OCI-LY3 (cell line): Measurements from ENCODE around the gene DCAF12L1.

Experiments used
- H2AFZ ChIP-seq: fragments of 200-600, 300-600 bp; shearing (Covaris generic); 2 replicates; pipeline ENCODE4 v1.6.0; 2014; ENCODE audit warnings: antibody characterized with exemption, low read depth, low read length
- H3K27ac ChIP-seq: fragments of 200-600, 300-600 bp; sonication (generic); 2 replicates; pipeline ENCODE4 v1.5.1; 2014; ENCODE audit warnings: mild to moderate bottlenecking, low read length, moderate library complexity, mixed read lengths
- H3K27me3 ChIP-seq: fragments of 200-600, 300-600 bp; sonication (generic); 2 replicates; pipeline ENCODE4 v1.6.1; 2014; ENCODE audit warnings: low read depth, low read length, mixed read lengths
- H3K36me3 ChIP-seq: fragments of 200-600, 300-600 bp; sonication (generic); replicated peaks from 2 replicates; pipeline ENCODE3; 2014; ENCODE audit warnings: low read depth, low read length, mixed read lengths
- H3K4me1 ChIP-seq: fragments of 300-600, 200-600 bp; sonication (generic); 2 replicates; pipeline ENCODE4 v1.6.1; 2014; ENCODE audit warnings: low read length, mixed read lengths
- H3K4me2 ChIP-seq: fragments of 200-600, 300-600 bp; sonication (generic); 2 replicates; pipeline ENCODE4 v1.6.1; 2014; ENCODE audit warnings: low read length, mixed read lengths
- H3K4me3 ChIP-seq: fragments of 300-600, 200-600 bp; sonication (generic); 2 replicates; pipeline ENCODE4 v1.5.1; 2014; ENCODE audit warnings: antibody characterized with exemption, mild to moderate bottlenecking, low read length, moderate library complexity
- H3K79me2 ChIP-seq: fragments of 300-600, 200-600 bp; shearing (Covaris generic); 2 replicates; pipeline ENCODE4 v1.6.1; 2014; ENCODE audit warnings: mild to moderate bottlenecking, low read length, mixed read lengths
- H3K9ac ChIP-seq: fragments of 300-600, 200-600 bp; shearing (Covaris generic); 2 replicates; pipeline ENCODE4 v1.6.0; 2014; ENCODE audit warnings: mild to moderate bottlenecking, low read length, moderate library complexity
- H3K9me3 ChIP-seq: fragments of 200-600, 300-600 bp; shearing (Covaris generic); 2 replicates; pipeline ENCODE4 v1.6.1; 2014; ENCODE audit warnings: low read length, mixed read lengths; ENCODE audit not compliant: insufficient read depth
- H4K20me1 ChIP-seq: fragments of 200-600, 300-600 bp; sonication (generic); 2 replicates; pipeline ENCODE4 v1.6.1; 2016; ENCODE audit warnings: low read length, mixed read lengths; ENCODE audit not compliant: insufficient read depth
- CTCF ChIP-seq: fragments of 200-600, 300-600 bp; sonication (generic); IDR thresholded peaks from 2 replicates; pipeline ENCODE4 v1.5.1; 2014; ENCODE audit warnings: antibody characterized with exemption, low read length, low read depth
- EZH2phosphoT487 ChIP-seq: fragments of 200-600 bp; shearing (Covaris generic); IDR thresholded peaks from 2 replicates; pipeline ENCODE4 v1.6.1; 2018; ENCODE audit warnings: antibody characterized with exemption, mixed run types, low read depth

Gene DCAF12L1

GRCh38 chrX:126552313-126553022, at the start of gene DCAF12L1:
DCAF12L1 (minus strand) TSS chrX:126552814; CDS start chrX:126552608, 206 bp downstream.
- Histone ChIP-seq H3K4me3 (no peak within 1 kb of the TSS), H3K9me3 (no peaks in the 10 kb centered on the region), H3K9ac (no peak within 1 kb of the TSS), H3K4me2 (no peak within 1 kb of the TSS), H3K27ac (no peak within 1 kb of the TSS), H3K4me1 (no peaks in the 10 kb centered on the region), H3K27me3 (no peaks in the 10 kb centered on the region), H4K20me1 (no peaks in the 10 kb centered on the region), H3K36me3 (no peaks in the 10 kb centered on the region), H3K79me2 (no peaks in the 10 kb centered on the region), H2AFZ (no peak within 1 kb of the TSS)
- TF ChIP-seq CTCF: no peak
- TF ChIP-seq EZH2phosphoT487: no peak

- H4K20me1 ChIP-seq: no peaks in the 10 kb centered on the region
- no peak overlapping the region for H3K4me3 ChIP-seq
- H3K27ac ChIP-seq: no peak overlapping the region
- H3K4me1 ChIP-seq: no peaks in the 10 kb centered on the region
- no peaks in the 10 kb centered on the region for H3K79me2 ChIP-seq
- no peak overlapping the region for H3K9ac ChIP-seq
- H2AFZ ChIP-seq: no peak overlapping the region
- H3K4me2 ChIP-seq: no peak overlapping the region
- no peaks in the 10 kb centered on the region for H3K36me3 ChIP-seq
- no peaks in the 10 kb centered on the region for H3K27me3 ChIP-seq
- TF ChIP-seq EZH2phosphoT487 (no peak), CTCF (no peak)
- H3K9me3 ChIP-seq: no peaks in the 10 kb centered on the region
Observed at GRCh38 chrX:126580877-126581276, 28.3 kb upstream of the DCAF12L1 start.

GRCh38 chrX:126575911-126576310, 23.3 kb upstream of the DCAF12L1 start:
- H4K20me1 ChIP-seq: no peaks in the 10 kb centered on the region
- H3K4me3 ChIP-seq: no peak overlapping the region
- H3K4me1 ChIP-seq: no peaks in the 10 kb centered on the region
- H3K36me3 ChIP-seq: no peaks in the 10 kb centered on the region
- no peak overlapping the region for H3K4me2 ChIP-seq
- no peak overlapping the region for H2AFZ ChIP-seq
- H3K79me2 ChIP-seq: no peaks in the 10 kb centered on the region
- no peaks in the 10 kb centered on the region for H3K27me3 ChIP-seq
- TF ChIP-seq EZH2phosphoT487 (no peak), CTCF (no peak)
- H3K9ac ChIP-seq: no peak overlapping the region
- H3K27ac ChIP-seq: no peak overlapping the region
- no peaks in the 10 kb centered on the region for H3K9me3 ChIP-seq

DNA sequence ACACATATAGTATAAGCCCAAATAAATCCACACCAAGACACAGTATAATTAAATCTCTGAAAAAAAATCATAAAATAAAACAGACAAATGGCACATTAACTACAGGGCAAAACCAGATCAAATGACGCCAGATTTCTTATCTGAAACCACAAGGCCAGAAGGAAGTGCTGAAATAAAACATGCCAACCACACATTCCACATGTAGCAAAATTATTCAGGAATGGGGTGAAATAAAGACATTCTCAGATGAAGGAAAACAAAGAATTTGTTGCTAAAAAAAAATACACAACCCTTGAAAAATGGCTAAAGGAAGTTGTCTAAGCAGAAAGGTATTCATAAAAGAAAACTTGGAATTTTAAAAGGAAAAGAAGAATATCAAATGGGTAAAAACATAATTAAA, 4.5 kb upstream of the DCAF12L1 start:
- H3K79me2 ChIP-seq: no peaks in the 10 kb centered on the region
- no peaks in the 10 kb centered on the region for H3K36me3 ChIP-seq
- H3K27ac ChIP-seq: no peak overlapping the region
- H3K4me3 ChIP-seq: no peak overlapping the region
- TF ChIP-seq EZH2phosphoT487 (no peak), CTCF (no peak)
- H3K9ac ChIP-seq: no peak overlapping the region
- H3K9me3 ChIP-seq: no peaks in the 10 kb centered on the region
- no peak overlapping the region for H3K4me2 ChIP-seq
- no peaks in the 10 kb centered on the region for H3K4me1 ChIP-seq
- H2AFZ ChIP-seq: no peak overlapping the region
- no peaks in the 10 kb centered on the region for H3K27me3 ChIP-seq
- H4K20me1 ChIP-seq: no peaks in the 10 kb centered on the region
